ENCODE data around the gene LRRN3.

LRRN3 gene

DNA sequence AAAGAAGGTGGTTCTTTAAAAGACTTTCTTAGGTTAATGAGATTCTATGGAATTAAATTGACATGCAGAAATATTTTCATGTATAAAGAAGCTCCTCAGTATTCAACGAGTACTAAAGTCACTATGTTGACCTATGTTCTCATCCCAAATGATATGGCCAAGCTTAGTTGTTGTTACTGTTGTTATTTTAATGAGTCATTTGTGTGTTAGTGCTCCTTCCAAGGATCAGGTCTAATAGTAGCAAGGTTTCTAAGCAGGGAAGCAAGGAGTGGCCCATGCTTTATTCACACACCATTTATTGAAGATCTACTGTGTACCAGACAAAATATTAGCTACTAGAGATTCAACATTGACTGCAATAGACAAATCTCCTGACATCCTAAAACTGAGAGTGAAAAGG, 41.9 kb downstream of the LRRN3 start:
- no peak overlapping the region for H3K27ac ChIP-seq (ENCODE audit: low read length)

DNA sequence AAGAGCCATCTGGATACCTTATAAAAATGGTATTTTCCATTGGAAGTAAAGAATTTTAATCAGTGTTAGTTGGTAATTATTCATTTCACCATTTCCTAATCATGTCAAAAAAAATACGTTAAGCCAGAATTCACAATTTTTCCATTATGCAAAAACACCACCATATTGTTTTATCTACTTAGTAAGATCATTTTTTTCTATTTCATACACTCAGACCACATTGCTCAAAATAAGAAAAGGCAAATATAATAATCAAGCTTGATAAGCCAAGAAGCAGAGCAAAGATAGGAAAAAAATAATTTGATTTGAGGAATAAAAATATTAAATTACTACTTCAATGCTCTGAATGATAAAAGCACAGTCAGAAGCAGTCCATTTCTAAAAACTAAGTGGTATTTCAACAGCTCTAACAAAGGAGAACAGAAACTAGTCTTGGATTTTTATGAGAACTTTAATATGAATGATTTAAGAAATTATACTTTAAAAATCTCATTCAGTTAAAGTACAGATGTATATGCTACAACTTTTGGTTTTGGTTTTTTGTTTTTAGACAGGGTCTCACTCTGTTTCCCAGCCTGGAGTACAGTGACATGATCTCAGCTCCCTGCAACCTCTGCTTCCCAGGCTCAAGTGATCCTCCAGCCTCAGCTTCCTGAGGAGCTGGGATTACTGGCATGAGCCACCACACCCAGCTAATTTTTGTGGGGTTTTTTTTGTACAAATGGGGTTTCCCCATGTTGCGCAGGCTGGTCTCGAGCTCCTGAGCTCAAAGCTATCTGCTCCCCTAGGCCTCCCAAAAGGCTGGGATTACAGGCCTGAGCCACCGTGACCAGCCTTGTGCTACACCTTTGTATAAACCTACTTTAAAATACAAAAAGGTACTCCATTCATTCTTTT, 46.6 kb downstream of the LRRN3 start:
- peaks cover 6% of the 10 kb centered on the region; the same call in 1 of the 2 replicates for H3K4me1 ChIP-seq (ENCODE audit: low read length)
- no peak overlapping the region for H3K4me2 ChIP-seq (ENCODE audit: low read depth, low read length)
- no peaks in the 10 kb centered on the region for H3K27me3 ChIP-seq (replicated peaks; ENCODE audit: insufficient read depth, low read length)
- H3K9me2 ChIP-seq (replicated peaks; ENCODE audit: insufficient read depth, low read length) = no peaks in the 10 kb centered on the region
- no peaks in the 10 kb centered on the region for H3K79me2 ChIP-seq (ENCODE audit: low read length)
- DNase-seq = no peak
- no peaks in the 10 kb centered on the region for H3F3A ChIP-seq (ENCODE audit: insufficient read depth, low read length)
- H2AFZ ChIP-seq (ENCODE audit: low read length) = no peak overlapping the region
- H3K4me3 ChIP-seq (ENCODE audit: low read length) = no peak overlapping the region
- no peaks in the 10 kb centered on the region for H4K20me1 ChIP-seq (ENCODE audit: insufficient read depth, low read length)
- no peak overlapping the region for H3K27ac ChIP-seq (ENCODE audit: low read length)
- H3K9ac ChIP-seq (ENCODE audit: low read length) = no peak overlapping the region
- no peaks in the 10 kb centered on the region for H3K36me3 ChIP-seq (replicated peaks; ENCODE audit: insufficient read depth, low read length)
- H3K9me3 ChIP-seq (replicated peaks; ENCODE audit: insufficient read depth, low read length) = no peaks in the 10 kb centered on the region
- TF ChIP-seq EZH2phosphoT487 (IDR thresholded peaks at IDR 0.05; ENCODE audit: low read length) (no peak), EZH2 (optimal IDR thresholded peaks at IDR 0.05; ENCODE audit: low read depth, low read length) (no peak)
- TF ChIP-seq, protein P1, sequence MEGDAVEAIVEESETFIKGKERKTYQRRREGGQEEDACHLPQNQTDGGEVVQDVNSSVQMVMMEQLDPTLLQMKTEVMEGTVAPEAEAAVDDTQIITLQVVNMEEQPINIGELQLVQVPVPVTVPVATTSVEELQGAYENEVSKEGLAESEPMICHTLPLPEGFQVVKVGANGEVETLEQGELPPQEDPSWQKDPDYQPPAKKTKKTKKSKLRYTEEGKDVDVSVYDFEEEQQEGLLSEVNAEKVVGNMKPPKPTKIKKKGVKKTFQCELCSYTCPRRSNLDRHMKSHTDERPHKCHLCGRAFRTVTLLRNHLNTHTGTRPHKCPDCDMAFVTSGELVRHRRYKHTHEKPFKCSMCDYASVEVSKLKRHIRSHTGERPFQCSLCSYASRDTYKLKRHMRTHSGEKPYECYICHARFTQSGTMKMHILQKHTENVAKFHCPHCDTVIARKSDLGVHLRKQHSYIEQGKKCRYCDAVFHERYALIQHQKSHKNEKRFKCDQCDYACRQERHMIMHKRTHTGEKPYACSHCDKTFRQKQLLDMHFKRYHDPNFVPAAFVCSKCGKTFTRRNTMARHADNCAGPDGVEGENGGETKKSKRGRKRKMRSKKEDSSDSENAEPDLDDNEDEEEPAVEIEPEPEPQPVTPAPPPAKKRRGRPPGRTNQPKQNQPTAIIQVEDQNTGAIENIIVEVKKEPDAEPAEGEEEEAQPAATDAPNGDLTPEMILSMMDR (IDR thresholded peaks at IDR 0.05; ENCODE audit: low read length) = no peak

More for the DNA sequence above, 41.9 kb downstream of the LRRN3 start:
- DNase-seq = no peak
- Histone ChIP-seq H3K9me3 (replicated peaks; ENCODE audit: insufficient read depth, low read length) (no peaks in the 10 kb centered on the region), H3K4me1 (ENCODE audit: low read length) (no peaks in the 10 kb centered on the region), H3K9me2 (replicated peaks; ENCODE audit: insufficient read depth, low read length) (no peaks in the 10 kb centered on the region), H2AFZ (ENCODE audit: low read length) (no peak overlapping the region), H3K36me3 (replicated peaks; ENCODE audit: insufficient read depth, low read length) (no peaks in the 10 kb centered on the region), H3K4me3 (ENCODE audit: low read length) (no peak overlapping the region), H3K4me2 (ENCODE audit: low read depth, low read length) (no peak overlapping the region), H4K20me1 (ENCODE audit: insufficient read depth, low read length) (no peaks in the 10 kb centered on the region), H3K27me3 (replicated peaks; ENCODE audit: insufficient read depth, low read length) (no peaks in the 10 kb centered on the region), H3K79me2 (ENCODE audit: low read length) (no peaks in the 10 kb centered on the region), H3F3A (ENCODE audit: insufficient read depth, low read length) (no peaks in the 10 kb centered on the region), H3K9ac (ENCODE audit: low read length) (no peak overlapping the region)
- TF ChIP-seq EZH2 (optimal IDR thresholded peaks at IDR 0.05; ENCODE audit: low read depth, low read length) (no peak), EZH2phosphoT487 (IDR thresholded peaks at IDR 0.05; ENCODE audit: low read length) (no peak)
- TF ChIP-seq, protein P1 (IDR thresholded peaks at IDR 0.05; ENCODE audit: low read length) = no peak

DNA sequence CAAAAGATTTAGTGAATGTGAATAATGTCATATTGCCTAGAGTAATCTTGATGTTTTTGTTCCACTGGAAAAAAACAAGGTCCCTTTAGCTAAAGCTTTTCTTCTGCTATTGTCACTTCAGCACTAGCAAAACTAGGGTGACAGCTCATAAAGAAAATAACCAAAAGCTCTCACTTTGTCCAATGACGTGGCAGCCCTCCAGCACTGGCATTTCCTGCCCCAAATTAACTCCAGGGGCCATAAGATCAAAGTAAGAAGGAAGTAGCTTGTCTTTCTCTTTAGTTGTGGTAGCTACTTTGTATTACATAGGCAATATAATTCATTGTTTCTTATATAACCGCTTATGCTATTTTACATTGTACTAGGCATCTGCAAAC, 47.3 kb downstream of the LRRN3 start:
- DNase-seq = peak; percentile 66
- TF ChIP-seq EZH2 (optimal IDR thresholded peaks at IDR 0.05; ENCODE audit: low read depth, low read length) = no peak
- no peak for TF ChIP-seq EZH2phosphoT487 (IDR thresholded peaks at IDR 0.05; ENCODE audit: low read length)
- TF ChIP-seq, protein P1 (IDR thresholded peaks at IDR 0.05; ENCODE audit: low read length) = no peak
- H3K4me3 ChIP-seq (ENCODE audit: low read length) = no peak overlapping the region
- peaks cover 6% of the 10 kb centered on the region; the same call in 1 of the 2 replicates for H3K4me1 ChIP-seq (ENCODE audit: low read length)
- H3K9ac ChIP-seq (ENCODE audit: low read length) = no peak overlapping the region
- H3K9me3 ChIP-seq (replicated peaks; ENCODE audit: insufficient read depth, low read length) = no peaks in the 10 kb centered on the region
- no peaks in the 10 kb centered on the region for H3K9me2 ChIP-seq (replicated peaks; ENCODE audit: insufficient read depth, low read length)
- H3F3A ChIP-seq (ENCODE audit: insufficient read depth, low read length) = no peaks in the 10 kb centered on the region
- no peaks in the 10 kb centered on the region for H3K27me3 ChIP-seq (replicated peaks; ENCODE audit: insufficient read depth, low read length)
- no peaks in the 10 kb centered on the region for H4K20me1 ChIP-seq (ENCODE audit: insufficient read depth, low read length)
- no peak overlapping the region for H2AFZ ChIP-seq (ENCODE audit: low read length)
- no peak overlapping the region for H3K4me2 ChIP-seq (ENCODE audit: low read depth, low read length)
- no peaks in the 10 kb centered on the region for H3K79me2 ChIP-seq (ENCODE audit: low read length)
- peak overlapping the region; percentile 1; the same call in 1 of the 2 replicates for H3K27ac ChIP-seq (ENCODE audit: low read length)
- no peaks in the 10 kb centered on the region for H3K36me3 ChIP-seq (replicated peaks; ENCODE audit: insufficient read depth, low read length)
